Activated CD8-positive, alpha-beta memory T cell treated with anti-CD3 and anti-CD28 coated beads for 1 hour (primary cell): Measurements from ENCODE around the gene MYH15.
"Not testable (repeated sequence)": the region's sequence is repeated elsewhere in the genome, so short reads cannot be mapped to it uniquely, and the experiment has no call there.

Source experiments
- DNase-seq, 2 donors: peaks; one replicate each; pipeline ENCODE4 v3.0.0-alpha.2; 2020; ENCODE audit warnings: low read depth in 1 of 2; ENCODE audit errors: extremely low read depth in 1 of 2

The MYH15 gene

DNA sequence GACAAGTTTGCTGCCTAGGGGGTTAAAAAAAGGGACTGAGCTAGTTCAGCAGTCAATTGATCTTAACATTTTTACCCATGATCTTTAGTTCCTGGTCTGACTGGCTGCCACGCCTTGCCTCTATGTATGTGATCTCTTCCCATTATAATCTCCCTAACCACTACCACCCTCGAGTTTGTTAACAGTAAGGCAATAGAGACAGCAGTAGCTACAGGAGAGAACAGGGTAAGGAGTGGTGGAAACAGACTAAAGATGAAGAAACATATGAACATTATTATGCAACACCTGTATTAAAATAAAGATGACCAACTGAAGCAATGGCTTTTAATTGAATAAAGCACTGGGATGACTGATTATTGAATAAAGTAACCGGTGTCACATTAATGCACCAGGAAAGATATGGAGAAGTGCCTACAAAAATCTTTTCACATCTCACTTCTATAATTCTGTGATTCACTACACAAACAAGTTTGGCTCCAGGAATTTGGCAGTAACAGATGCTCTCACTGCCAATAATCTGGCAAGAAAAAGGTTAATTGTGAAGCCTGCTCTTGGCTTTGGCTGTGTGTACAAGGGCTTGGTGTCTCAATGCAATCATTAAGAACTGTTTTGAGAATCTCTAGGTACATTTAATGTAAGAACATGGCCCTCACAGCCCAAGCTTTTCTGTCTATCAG, 118.3 kb downstream of the MYH15 start:
- DNase-seq = no peak

DNA sequence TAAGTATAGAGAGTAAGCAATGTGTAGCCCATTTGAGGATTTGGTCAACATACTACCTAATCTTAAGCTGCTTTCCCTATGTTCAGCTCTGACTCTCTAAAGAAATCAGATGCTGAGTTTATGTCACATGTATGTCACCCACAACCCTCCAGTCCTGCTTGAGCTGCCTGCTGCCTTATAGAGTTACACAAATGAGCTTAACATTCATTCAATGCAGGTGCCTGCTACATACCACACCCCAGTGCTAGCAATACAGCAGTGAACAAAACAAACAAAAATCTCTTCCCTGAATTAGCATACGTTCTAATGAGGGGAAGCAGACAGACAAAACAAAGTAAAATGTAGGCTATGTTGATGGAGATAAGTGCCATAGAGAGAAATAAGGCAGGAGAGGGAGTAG, 121.0 kb downstream of the MYH15 start:
- DNase-seq = no peak

DNA sequence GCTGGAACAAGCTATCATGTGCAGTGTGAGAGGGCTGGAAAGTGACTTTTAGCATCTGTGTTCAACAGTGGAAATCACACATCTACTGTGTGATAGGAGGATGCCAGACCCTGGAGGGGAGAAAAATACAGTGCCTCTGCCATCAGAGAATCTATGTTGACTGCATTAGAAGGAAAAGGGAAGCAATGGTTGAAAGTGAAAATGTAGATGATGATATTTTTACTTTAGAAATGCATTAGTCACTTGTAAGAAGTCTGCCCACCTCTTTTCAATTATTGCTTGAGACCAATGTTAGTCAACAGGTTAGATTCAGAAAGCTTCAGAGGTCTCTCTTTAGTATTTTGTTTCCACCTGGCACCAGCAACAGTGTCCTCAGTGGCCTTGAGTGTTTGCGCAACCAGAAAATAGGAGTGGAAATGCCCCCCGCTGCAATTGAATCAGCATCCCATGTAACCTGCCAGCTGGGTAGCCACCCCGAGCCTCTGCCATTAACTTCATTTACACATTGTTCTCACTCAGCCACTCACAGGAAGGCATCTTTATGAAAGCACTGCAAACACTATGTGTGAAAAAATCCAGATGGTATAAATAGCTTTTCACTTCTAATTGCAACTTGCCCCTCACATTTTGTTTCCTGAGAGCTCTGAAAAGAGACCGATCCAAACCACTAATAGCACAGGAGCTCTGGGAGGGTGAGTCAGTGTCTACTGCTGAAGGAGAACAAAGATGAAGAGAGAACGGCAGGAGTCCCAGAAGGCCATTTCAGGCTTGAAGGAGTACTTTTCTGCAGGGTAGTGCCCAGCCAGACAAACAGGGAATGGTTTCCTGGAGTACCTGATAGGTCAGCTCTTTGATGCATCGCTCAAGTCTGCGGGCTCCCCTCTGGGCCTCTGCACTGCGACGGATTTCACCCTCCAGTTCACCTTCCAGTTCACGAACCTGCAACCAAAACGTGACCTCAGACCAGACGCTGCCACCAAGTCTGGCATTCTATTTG, 122.0 kb downstream of the MYH15 start:
- DNase-seq = no peak

DNA sequence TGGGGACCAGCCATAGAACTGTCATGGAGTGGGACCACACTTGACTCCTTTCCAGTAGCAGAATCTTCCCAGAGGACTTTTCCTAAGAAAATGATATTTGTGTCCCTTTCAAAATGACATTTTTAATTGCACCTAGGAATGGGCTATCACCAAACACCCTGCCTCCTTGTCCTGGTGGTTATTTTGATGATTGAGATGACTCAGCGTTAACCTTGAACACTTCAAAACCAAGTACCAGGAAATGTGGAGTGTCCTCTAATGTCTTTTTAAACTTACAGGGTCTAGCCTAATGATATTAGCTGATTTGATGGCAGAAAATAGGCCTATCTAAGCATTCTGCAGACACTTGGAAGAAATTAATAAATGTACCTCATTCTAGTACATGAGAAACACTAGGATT, 123.3 kb downstream of the MYH15 start:
- no peak for DNase-seq

DNA sequence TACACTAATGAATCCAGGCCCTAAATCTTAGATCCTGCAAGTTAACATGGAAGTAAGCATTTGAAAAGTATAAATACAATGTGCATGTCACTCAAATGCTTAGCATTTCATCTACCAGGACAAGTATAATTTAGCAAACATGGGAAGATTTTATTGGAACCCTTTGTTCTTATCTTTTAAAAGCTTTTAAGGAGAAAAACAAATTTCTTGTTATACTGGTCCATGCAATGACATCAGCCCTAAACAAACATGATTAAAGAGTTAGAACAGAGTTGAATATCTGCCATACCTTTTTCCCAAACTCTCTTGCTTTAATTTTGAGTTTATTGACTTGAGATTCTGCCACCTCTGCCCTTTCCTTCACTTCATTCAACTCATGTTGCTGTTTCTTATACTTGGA, 127.1 kb downstream of the MYH15 start:
- DNase-seq = no peak

DNA sequence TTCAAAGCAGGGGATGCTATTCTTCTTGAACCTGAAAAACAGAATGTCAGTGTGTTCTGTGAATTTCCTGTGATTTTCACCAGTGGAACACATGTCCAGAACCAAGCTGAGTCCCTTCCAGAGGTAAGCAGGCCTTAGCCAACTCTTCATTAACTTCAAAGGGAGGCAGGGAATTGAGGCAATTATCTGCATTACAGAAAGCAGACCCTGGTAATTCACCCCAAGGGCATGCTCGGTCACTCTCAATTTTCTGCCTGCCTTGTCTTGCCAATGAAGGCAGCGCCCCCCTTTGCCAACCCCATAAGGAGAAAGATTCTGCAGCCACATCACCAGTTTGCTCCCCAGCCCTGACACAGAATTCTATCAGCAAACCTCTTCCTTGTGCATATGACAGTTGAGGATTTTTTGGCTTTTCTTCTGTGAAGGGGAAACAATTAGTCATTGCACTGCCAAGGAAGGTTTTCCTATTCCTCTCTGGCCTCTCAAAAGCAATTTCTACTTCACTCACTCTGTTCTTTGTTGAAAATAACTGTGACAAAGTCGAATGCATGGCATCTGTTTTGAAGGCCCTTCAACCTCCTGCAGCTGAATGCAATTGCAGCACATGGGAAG, 128.8 kb downstream of the MYH15 start:
- DNase-seq = no peak

DNA sequence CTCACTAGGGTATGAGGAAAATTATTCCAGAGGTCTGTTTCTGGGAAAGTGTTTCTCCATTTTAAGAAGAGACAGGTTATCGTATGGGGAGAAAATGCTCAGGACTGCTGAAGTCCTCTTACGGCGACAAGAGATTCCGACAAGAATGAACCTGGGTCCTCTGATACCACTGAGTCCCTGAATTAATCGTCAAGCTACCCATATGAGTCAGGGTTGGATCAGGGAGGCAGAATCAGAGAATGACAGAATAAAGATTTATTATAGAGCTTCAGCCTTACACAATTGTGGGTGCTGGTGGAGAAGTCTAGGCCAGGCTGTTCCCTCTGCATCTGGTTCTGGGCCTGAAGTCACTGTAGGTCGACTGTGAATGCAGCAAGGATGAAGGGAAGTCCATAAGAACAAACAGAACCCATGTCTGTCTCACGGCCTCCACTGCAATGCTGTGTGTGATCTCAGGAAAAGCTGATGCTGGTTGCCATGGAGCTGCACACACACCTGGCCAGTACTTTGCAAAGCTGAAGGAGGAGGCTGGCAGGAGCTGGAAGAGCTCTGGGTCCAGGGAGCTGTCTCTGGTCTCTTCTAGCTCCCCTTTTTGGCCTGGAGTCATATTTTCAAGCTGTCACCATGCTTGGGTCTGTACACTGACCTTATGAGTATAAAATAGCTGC, 130.1 kb downstream of the MYH15 start:
- no peak for DNase-seq

DNA sequence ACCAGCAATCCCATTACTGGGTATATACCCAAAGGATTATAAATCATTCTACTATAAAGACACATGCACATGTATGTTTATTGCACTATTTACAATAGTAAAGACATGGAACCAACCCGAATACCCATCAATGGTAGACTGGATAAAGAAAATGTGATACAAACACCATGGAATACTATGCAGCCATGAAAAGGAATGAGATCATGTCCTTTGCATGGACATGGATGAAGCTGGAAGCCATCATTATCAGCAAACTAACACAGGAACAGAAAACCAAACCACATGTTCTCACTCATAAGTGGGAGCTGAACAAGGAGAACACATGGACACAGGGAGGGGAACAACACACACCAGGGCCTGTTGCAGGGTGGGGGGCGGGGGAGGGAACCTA, 131.4 kb downstream of the MYH15 start:
- not testable (repeated sequence) for DNase-seq

DNA sequence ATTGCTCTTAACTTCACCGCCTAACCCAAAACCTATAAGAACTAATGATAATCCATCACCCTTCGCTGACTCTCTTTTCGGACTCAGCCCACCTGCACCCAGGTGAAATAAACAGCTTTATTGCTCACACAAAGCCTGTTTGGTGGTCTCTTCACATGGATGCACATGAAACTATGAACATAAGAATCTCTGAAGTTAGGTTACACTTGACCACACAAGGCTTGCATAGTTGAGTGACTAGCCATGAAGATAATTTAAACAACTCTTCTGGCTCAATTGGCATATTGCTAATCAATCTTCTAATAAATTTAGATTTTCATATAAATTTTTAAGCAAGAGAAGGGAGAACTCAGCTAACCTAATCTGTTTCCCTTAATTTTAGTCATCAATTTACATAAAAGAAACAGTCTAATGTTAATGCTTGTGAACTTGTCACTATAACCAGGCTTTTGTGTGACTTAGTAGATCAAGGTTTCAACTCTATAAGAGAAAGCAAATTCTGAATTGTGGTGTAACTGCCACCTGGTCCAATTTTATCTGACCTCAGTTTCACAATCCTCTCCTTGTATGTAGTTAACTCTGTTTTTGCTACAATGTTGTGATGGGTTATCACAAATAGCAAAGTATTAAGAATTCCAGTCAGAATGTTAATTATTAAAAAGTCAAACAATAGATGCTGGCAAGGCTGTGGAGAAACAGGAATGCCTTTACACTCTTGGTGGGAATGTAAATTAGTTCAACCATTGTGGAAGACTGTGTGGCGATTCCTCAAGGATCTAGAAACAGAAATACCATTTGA, 132.0 kb downstream of the MYH15 start:
- DNase-seq = no peak

DNA sequence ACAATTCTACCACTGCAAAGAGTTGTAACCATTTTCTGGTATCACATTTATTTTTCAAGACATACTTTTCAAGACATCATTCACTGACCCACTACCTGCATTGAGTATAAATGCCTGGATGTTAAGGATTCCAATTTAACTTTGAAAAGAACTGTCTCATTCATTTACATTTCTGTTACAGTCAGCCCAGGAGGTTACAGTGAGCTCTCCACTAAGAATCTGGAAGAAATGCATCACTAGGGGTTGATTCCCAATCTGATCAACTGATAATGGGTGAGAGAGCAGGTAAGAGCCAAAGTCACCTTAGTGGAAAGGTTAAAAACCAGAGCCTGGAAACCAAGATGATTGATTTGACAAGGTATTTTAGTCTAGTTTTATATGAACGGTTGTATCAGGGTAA, 133.0 kb downstream of the MYH15 start:
- no peak for DNase-seq

DNA sequence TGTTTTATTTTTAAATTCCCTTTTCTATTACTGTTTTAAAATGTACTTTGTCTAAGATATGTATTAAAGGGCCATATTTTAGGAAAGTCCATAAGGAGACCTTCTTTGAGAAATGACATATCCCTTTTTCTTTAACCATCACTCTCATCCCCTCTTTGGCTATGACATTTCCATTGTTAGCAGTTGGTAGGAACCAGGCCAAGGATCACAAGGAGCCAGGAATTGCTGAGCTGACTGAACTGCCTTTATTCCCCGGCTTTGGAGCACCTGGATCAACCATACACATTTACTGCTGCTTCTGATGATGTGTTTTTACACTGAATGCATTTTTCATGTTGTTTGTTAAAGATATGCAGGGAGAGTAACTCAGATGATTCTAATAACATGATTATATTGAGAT, 134.4 kb downstream of the MYH15 start:
- no peak for DNase-seq

DNA sequence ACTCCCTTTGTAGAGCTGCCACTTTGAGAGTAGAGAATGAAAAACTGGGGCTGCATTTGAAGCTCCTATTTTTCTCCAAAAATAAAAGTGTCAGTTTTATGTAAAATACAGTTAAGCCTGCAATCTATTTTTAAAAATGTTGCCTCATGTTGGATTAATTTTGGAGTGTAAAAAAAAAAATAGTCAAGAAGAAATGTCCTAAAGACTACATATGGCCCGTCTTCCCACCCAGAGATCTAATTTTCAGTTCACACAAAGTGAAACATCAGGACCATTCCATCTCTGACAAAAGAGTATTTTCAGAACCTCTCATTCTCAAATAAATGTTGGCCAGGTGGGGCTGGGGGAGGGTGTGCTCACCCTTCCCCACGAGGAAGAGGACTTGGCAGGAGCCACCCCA, 151.4 kb downstream of the MYH15 start:
- DNase-seq = no peak

DNA sequence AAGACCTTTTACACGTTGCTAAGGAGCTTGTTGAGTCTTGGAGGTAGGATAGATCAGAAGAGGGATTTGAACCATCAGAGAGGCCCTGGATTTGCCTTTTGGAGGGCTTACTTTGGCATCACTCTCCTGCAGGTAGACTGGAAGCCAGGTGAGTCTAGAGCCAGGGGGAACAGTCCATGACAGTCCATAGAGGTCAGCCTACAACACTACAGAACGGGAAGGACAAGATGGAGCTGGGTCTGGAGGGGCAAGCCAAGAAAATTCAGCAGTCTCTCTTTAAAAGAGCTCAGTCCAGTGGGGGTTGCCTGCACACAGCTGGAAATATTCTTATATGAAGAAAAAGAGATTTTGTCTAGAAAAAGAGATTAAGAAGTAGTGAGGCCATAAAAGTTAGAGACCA, 153.4 kb downstream of the MYH15 start:
- DNase-seq = no peak

DNA sequence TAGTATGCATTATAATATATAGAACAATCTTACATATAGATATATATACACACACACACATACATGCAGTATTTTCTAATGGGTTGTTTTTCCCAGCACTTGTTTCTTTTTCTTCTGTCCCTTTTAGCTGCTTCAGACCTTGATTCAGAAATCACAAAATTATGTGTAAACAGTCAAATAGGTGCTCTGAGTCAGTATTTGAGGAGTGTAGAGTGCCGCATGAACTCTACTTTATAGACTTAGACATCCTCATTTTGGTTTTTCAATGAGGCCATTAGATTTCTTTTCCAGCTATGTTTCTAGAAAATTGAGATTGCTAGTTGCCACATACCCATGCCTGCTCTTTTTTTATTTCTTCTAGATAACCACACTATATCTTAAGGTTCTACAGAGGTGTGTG, 155.8 kb downstream of the MYH15 start:
- DNase-seq = no peak

DNA sequence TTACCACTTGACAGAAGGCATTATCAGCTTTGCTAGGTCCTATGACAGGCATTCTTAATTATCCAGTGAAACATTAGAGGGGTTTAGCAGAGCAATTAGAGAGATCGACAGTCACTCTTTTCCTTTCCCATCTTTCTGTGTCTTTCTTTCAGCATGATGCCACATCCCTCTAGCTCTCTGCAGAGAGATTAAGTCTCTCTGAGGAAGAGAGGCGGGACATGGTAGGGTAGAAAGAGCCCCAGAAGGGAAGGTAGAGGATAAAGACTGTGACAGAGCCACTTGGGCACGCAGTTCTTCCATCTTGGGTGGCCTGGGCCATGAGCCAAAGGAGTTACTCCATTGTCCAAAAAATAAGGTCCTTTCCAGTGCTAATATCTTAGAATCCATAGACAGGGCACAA, 158.2 kb downstream of the MYH15 start:
- DNase-seq = no peak

DNA sequence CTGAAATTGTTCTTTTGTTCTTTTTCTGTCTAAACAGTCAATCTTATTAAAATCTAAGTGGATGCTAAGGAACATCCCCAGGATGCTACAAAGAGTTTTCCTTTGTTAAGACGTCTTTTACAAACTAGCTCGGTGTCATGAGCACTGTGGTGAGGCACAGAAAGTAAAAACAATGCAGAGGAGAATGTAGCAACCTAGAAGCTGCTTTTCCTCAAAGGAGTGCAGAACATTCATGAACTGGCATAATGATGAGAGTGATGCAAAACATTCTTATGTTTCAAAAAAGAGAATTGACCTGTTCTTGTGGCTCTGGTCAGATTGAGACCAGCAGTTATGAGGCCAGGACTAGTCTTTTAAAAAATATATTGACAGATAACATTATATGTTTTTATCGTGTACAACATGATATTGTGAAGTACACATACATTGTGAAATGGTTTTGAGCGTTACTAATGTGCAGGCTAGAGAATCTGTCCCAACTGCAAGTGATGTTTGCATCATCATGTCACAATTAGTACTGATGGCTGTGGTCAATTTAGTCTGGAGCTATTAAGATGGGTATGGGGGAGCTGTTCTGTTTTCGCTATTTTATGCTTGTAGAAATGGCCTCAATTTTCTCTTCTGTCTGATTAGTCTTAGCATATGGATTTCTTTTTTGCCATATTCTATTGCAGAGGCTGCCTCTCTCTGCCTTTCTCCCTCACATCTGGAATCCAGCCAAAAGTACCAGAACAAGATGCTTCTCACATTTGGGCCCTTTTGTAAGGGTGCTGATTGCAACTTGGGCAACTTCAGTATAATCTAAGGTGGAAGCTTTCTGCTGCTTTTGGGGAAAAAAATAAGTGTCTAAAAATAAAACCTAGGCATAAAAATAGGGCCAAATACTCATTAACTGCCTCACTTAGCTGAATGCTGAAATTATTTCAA, 163.8 kb downstream of the MYH15 start:
- DNase-seq = no peak

DNA sequence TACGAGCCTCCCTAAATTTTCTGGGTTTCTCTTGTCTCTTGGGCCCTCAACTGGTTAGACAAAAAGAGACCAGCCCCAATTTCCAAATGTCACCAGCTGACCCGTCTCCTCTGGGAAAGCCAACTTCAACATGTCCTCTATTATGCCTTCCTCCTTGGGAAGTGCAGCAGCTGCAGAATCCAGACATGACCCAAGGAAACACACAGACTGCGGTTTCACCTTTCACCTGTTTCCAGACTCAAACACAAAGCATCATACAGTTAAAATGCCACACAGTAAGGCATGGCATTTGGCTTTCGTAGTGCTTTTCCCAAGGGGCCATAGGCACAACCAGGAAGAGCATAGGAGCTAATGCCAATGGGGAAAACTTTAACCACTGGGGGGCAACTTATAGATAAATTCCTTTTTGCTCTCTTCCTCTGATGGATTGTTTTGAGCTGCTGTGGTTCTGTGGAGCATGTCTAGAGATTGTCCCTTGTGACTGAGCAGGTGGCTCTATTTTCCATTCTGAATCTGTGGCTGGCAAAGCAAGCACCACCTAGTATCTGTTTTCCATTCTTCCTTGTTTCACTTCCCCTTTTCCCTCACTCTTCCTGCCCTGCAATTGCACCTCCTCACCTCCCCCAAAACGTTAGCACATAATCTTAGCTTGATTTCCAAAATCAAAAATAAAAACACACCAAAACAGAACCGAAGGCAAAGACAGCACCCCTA, 164.7 kb downstream of the MYH15 start:
- no peak for DNase-seq

DNA sequence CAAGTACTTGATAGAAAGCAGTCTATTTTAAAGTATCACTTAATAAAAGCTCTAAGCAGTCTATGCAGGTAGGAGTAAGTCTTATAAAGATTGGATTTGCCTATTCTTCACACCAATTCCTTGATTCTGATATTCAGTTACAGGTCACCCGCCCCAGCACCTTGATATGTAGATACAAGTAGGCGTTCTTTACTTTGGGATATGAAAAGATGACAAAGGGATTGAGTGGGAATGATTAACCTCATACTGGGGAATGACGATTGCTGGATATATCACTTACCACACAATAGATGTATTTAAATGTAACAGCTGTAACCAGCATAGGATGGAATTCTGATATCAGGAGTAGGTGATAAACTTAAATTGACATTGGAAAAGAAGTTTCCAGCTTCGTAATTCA, 166.9 kb downstream of the MYH15 start:
- no peak for DNase-seq
